ENCODE data around the gene CHPF2.

DNA sequence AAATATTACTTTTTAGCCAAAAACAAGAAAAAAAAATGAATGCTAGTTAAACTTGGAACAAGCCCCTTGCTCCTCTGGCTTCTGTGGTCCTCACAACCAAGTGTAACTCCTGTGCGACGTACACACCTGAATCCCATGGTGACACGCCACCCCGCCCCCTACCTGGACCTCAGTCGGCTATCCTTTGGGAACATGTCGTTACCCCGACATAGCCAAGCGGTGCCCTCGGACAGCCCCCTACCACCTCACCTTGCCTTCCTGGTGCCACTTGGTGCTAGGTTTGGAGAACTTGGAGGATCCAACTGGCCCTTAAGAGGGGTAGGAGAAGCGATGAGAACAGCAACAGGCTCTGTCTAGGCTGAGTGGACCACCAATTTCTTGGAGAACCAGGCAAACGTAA lies 28.2 kb downstream of the CHPF2 start:
- TF ChIP-seq POLR2A (IDR thresholded peaks at IDR 0.05): no peak
- TF ChIP-seq EP300 (IDR thresholded peaks at IDR 0.05): no peak
- TF ChIP-seq, protein P1, sequence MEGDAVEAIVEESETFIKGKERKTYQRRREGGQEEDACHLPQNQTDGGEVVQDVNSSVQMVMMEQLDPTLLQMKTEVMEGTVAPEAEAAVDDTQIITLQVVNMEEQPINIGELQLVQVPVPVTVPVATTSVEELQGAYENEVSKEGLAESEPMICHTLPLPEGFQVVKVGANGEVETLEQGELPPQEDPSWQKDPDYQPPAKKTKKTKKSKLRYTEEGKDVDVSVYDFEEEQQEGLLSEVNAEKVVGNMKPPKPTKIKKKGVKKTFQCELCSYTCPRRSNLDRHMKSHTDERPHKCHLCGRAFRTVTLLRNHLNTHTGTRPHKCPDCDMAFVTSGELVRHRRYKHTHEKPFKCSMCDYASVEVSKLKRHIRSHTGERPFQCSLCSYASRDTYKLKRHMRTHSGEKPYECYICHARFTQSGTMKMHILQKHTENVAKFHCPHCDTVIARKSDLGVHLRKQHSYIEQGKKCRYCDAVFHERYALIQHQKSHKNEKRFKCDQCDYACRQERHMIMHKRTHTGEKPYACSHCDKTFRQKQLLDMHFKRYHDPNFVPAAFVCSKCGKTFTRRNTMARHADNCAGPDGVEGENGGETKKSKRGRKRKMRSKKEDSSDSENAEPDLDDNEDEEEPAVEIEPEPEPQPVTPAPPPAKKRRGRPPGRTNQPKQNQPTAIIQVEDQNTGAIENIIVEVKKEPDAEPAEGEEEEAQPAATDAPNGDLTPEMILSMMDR (IDR thresholded peaks at IDR 0.05): no peak
